Esophagus muscularis mucosa (tissue), 4 donors: ENCODE measurements around the gene PIGU. TPM values are rescaled to one million over a fixed set of nuclear protein-coding genes. Genes with fewer than 3 reads are reported as not detected.

Experiments
- DNase-seq: peaks from one replicate; pipeline ENCODE4 v3.0.0-alpha.2; 2017; ENCODE audit errors: extremely low spot score
- H3K27ac ChIP-seq, 4 donors: fragments of 200-600 bp; sonication (generic); replicated peaks in 1 of 4; 1 replicate in 3 of 4; 2 replicates in 1 of 4; pipeline ENCODE4 v1.5.1; 2016 to 2019; ENCODE audit warnings: mild to moderate bottlenecking in 1 of 4
- H3K27me3 ChIP-seq, 4 donors: fragments of 200-600 bp; sonication (generic); one replicate each; pipeline versions ENCODE4 v1.5.1 to v1.6.0; 2016 to 2019
- H3K36me3 ChIP-seq, 4 donors: fragments of 200-600 bp; sonication (generic); one replicate each; pipeline ENCODE4 v1.5.1; 2016 to 2019
- H3K4me1 ChIP-seq, 4 donors: fragments of 200-600 bp; sonication (generic); one replicate each; pipeline ENCODE4 v1.5.1; 2016 to 2019
- H3K4me3 ChIP-seq, 4 donors: fragments of 200-600 bp; sonication (generic); 1 replicate in 2 of 4; 2 replicates in 2 of 4; pipeline ENCODE4 v1.5.1; 2016 to 2019; ENCODE audit warnings: mild to moderate bottlenecking in 4 of 4, moderate library complexity in 1 of 4
- H3K9me3 ChIP-seq, 4 donors: fragments of 200-600 bp; sonication (generic); 1 replicate in 3 of 4; 2 replicates in 1 of 4; pipeline ENCODE4 v1.5.1; 2016 to 2019
- EP300 ChIP-seq: sonication (generic); formaldehyde crosslinking; IDR thresholded peaks from one replicate; pipeline ENCODE4 v1.6.1; 2017; ENCODE audit warnings: antibody characterized with exemption
- POLR2A ChIP-seq: fragments of 450-650 bp; IDR thresholded peaks from one replicate; pipeline ENCODE4 v1.6.1; 2017; ENCODE audit warnings: antibody characterized with exemption, moderate library complexity, mild to moderate bottlenecking, low read depth
- POLR2AphosphoS5 ChIP-seq, 2 donors: sonication (generic); formaldehyde crosslinking; IDR thresholded peaks; one replicate each; pipeline ENCODE4 v1.6.1; 2017; ENCODE audit warnings: antibody characterized with exemption in 2 of 2
- WGBS: methylation state at CpG from one replicate; pipeline ENCODE4 v1.1.5; 2018; 5-methylcytosine and 5-hydroxymethylcytosine counted together
- intact Hi-C: fragments of 100-400 bp; cut with DNase I; formaldehyde crosslinking; loops from one replicate; pipeline ENCODE4 v1.15.1; 2023
- total RNA-seq, 4 donors: library from RNA; depleted of rRNA; stranded (reverse); fragments of >200 nt; gene quantifications; one replicate each; pipeline versions ENCODE4 v1.1.0 to v1.2.1, GENCODE V29; 2016
- TF ChIP-seq, protein P1 (sequence below), 3 experiments: fragments of 200-600 bp in 2 of 3; fragments of 450-650 bp in 1 of 3; sonication (generic) in 2 of 3; IDR thresholded peaks; one replicate each; pipeline ENCODE4 v1.5.1; 2017 to 2019; ENCODE audit warnings: antibody characterized with exemption in 3 of 3, mild to moderate bottlenecking in 2 of 3, moderate library complexity in 1 of 3

Gene PIGU
- total RNA-seq, 4 donors from 2014 or later = 9.1 to 10.8 (median 9.5) TPM

DNA sequence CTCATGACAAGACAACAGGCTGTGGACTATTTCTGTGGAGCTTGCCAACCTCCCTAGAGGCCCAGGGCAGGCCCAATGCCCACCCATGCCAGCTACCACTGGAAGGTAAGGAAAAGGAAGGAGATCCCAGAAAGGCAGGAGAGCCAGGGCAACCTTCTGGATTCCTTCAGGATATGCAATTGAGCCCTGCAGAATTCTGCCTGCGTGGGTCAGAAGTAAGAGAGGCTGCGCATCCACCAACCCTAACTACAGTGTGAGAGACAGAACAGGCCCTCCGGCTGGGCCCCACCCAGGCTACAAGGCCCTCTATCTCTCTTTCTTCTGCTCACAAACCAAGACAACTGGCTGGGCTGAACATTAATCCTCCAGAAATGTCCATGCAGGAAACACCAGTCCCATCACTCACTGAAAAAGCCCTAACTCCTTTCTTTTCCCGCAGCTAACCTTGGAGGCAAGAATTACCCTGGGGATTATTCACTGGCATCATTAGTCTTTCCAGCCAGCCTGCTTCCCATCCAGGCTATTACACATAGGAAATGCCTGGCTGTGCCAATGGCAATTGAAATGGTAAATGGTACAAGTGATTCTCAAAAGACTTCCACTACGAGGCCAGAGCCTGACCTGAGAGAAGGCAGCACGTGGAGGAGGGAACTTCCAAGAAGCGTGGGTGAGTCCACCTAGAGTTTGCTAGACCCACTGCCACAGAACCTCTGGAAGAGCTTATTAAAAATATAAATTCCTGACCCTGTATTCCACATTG is 103.2 kb downstream of the PIGU start:
- Histone ChIP-seq H3K4me1 (peaks cover 0 to 13% (median 5%) of the 10 kb centered on the region in 4 donors), H3K36me3 (peaks cover 5 to 62% (median 37%) of the 10 kb centered on the region in 4 donors)
- WGBS = 96% methylated on average over 6 of the region's 7 CpGs

DNA sequence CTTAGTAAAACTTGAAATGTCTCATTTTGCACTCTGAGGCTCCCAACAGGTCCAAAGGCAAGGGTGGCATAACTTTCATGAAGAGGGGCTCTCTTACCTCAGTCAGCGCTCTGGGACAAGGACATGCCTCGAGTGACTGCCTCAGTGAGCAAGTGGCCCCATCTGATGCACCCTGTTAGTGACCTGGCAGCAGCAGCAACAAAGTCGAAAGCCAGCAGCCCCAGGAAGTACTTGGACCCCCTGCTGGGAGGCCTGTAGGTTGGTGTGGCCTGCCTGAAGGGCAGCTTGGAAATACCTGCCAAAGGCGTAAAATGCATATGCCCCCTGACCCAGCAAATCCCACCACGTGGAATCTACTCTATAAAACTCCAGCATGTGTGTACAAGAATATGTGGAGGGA is 105.1 kb downstream of the PIGU start:
- intact Hi-C loops = no loop called here
- Histone ChIP-seq H3K9me3 (no peaks in the 10 kb centered on the region), H3K27ac (no peak overlapping the region), H3K4me1 (no peaks in the 10 kb centered on the region), H3K27me3 (no peaks in the 10 kb centered on the region), H3K4me3 (no peak overlapping the region), H3K36me3 (peaks cover 5 to 74% (median 41%) of the 10 kb centered on the region in 4 donors)
- 92% methylated on average over 5 of the region's 5 CpGs for WGBS
- TF ChIP-seq POLR2A = no peak
- TF ChIP-seq, protein P1, sequence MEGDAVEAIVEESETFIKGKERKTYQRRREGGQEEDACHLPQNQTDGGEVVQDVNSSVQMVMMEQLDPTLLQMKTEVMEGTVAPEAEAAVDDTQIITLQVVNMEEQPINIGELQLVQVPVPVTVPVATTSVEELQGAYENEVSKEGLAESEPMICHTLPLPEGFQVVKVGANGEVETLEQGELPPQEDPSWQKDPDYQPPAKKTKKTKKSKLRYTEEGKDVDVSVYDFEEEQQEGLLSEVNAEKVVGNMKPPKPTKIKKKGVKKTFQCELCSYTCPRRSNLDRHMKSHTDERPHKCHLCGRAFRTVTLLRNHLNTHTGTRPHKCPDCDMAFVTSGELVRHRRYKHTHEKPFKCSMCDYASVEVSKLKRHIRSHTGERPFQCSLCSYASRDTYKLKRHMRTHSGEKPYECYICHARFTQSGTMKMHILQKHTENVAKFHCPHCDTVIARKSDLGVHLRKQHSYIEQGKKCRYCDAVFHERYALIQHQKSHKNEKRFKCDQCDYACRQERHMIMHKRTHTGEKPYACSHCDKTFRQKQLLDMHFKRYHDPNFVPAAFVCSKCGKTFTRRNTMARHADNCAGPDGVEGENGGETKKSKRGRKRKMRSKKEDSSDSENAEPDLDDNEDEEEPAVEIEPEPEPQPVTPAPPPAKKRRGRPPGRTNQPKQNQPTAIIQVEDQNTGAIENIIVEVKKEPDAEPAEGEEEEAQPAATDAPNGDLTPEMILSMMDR (IDR thresholded peaks at IDR 0.05) = no peak
- TF ChIP-seq POLR2AphosphoS5 (IDR thresholded peaks at IDR 0.05) = no peak
- no peak for TF ChIP-seq EP300
- no peak for DNase-seq

More for the DNA sequence above, 103.2 kb downstream of the PIGU start:
- Histone ChIP-seq H3K27ac (no peak overlapping the region), H3K4me3 (no peak overlapping the region), H3K27me3 (no peaks in the 10 kb centered on the region), H3K9me3 (no peaks in the 10 kb centered on the region)
- TF ChIP-seq POLR2AphosphoS5 (IDR thresholded peaks at IDR 0.05) = no peak
- TF ChIP-seq, protein P1 (IDR thresholded peaks at IDR 0.05) = no peak
- TF ChIP-seq POLR2A = no peak
- TF ChIP-seq EP300 = no peak
- intact Hi-C loops = no loop called here
- no peak for DNase-seq

- TF ChIP-seq POLR2A = no peak
- TF ChIP-seq POLR2AphosphoS5 (IDR thresholded peaks at IDR 0.05) = no peak
- TF ChIP-seq, protein P1 (IDR thresholded peaks at IDR 0.05) = no peak
- TF ChIP-seq EP300 = no peak
- Histone ChIP-seq H3K9me3 (no peaks in the 10 kb centered on the region), H3K27ac (no peak overlapping the region), H3K4me3 (no peak overlapping the region), H3K27me3 (no peaks in the 10 kb centered on the region), H3K4me1 (no peaks in the 10 kb centered on the region), H3K36me3 (peaks cover 5 to 74% (median 41%) of the 10 kb centered on the region in 4 donors)
- intact Hi-C loops = no loop called here
- no peak for DNase-seq
- WGBS = 54% methylated on average over 3 of the region's 3 CpGs
Observed at GRCh38 chr20:34570859-34571306, 106.0 kb downstream of the PIGU start.

DNA sequence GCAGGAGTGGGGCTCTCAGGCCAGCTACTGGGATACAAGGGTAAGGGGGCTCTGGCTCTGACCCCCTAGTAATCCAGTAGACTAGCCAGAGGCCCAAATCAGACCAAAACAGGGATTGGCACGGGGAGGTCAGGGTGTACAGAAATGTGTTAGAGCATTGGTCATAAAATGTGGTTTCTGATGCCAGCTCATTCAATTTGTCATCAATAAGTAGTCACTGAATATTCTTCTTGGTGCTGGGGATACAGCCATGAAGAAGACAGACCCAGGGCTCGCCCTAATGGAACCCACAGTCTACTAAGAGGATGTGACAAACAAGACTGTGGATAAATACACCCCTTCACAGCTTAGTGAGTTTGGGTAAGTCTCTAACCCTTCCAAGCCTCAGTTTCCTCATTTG is 107.3 kb downstream of the PIGU start:
- intact Hi-C loops = no loop called here
- WGBS = 89% methylated on average over 2 of the region's 2 CpGs

More for the DNA sequence above, 107.3 kb downstream of the PIGU start:
- Histone ChIP-seq H3K27me3 (no peaks in the 10 kb centered on the region), H3K36me3 (peaks cover 0 to 68% (median 34%) of the 10 kb centered on the region in 4 donors), H3K4me3 (no peak overlapping the region), H3K27ac (no peak overlapping the region), H3K4me1 (no peaks in the 10 kb centered on the region), H3K9me3 (no peaks in the 10 kb centered on the region)
- DNase-seq = no peak
- TF ChIP-seq EP300 = no peak
- TF ChIP-seq, protein P1 (IDR thresholded peaks at IDR 0.05) = no peak
- no peak for TF ChIP-seq POLR2A
- no peak for TF ChIP-seq POLR2AphosphoS5 (IDR thresholded peaks at IDR 0.05)
